ENCODE measurements around the gene LZIC.
A peak's percentile ranks its signal among the peaks of the same experiment; 100 is the strongest.

Gene LZIC

DNA sequence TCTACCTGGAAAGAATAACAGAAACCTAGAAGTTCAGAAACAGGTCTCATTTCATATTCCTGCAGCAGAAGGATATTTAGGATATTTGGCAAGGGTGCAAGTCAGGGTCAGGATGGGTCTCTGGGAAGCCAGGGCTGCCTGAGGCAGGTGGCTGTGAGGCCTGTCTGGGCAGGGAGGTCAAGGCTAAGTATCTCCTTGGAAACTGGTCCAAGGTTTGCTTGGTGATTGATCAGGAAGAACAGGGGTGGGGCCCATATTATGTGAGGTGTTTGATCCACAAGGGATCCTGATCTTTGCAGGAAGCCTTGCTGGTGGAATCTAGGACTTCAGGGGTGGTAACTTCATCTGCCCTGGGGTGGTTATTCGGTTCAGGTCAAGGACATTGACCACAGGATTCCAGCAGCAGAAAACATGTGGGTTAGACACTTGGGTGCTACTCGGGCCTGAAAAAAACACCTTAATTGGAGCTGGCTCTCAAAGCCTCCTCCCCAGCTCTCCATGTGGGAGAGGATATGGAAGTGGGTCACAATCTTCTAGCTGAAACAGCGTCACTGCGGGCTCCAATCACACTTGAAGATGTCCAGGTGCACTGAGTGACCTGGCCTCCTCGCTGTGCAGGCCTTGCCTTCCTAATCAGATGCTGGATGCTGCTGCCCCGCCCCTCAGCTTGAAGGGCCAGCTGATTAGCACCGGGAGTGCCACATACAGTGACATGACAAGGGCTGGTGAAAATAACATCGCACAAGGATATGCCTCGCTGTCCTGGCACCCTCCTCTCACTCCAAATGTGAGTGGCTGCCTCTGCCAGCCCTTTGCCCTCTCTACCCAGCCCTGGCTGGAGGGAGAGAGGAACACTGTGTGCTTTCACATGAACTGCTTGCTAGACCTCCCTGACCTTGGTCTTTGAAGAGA lies 41.8 kb downstream of the LZIC start:
- Mint-ChIP-seq H3K4me3 (no peak overlapping the region), H3K27ac (peak overlapping the region in 1 of 2 donors; percentile 5), H3K4me1 (peaks cover 31% of the 10 kb centered on the region), H3K9me3 (no peaks in the 10 kb centered on the region), H3K27me3 (no peaks in the 10 kb centered on the region)
- no peak for DNase-seq
- no peak for ATAC-seq

GRCh38 chr1:9900142-9901043 lies 42.8 kb downstream of the LZIC start:
- Mint-ChIP-seq H3K27ac (peak overlapping the region in 1 of 2 donors; percentile 5), H3K4me3 (peak overlapping the region; percentile 7), H3K4me1 (peaks cover 30% of the 10 kb centered on the region), H3K9me3 (no peaks in the 10 kb centered on the region), H3K27me3 (no peaks in the 10 kb centered on the region)
- DNase-seq (no peak), ATAC-seq (no peak)

- Mint-ChIP-seq H3K27me3 (no peaks in the 10 kb centered on the region), H3K4me3 (no peak overlapping the region)
- no peak for DNase-seq
Measured at GRCh38 chr1:9894115-9894514, 49.1 kb downstream of the LZIC start.

DNA sequence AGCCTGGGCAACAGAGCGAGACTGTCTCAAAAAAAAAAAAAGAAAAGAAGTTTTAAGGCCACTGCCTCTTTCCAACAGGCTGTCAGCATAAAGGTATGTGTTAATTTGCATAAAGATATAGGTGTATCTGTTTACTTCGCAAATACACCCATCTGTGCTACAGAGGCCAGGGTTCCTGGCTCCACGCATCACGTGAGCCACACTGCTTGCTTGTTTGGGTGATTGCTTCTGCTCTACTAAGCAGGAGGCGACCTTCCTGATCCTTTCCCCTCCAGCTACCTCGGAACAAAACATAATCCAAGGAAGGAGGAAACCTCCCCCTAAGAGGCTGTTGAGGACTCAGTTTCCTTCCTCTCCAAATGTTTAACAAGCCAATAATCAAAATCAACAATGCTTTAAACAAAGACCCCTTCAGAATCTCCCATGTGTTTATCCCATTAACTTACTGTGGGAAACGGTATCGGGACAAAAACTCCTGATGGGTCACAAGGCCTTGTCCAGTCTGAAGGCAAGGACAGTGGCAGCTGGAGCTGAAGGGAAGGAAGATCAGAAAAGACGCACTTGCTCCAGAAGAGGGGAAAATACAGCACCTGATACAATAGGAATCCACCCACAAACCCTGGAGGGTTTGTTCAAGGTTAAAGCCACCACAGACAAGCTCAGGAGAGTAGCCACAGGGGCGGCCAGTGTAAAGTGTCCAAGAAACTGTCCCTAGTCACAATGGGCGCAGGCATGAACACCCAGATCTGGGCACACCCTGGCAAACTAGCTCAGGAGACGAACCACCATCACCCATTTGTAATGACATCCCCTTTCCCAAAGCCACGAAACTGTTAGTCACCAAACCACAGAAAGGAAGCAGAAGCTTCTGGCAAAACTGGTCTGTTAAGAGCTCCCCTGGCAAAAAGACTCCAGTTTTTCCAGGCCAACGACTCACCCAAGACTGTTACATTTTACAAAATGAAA lies 50.3 kb downstream of the LZIC start:
- ATAC-seq (no peak), DNase-seq (no peak)
- Mint-ChIP-seq H3K27me3 (no peaks in the 10 kb centered on the region), H3K27ac (peak overlapping the region in 1 of 2 donors; percentile 76), H3K9me3 (no peaks in the 10 kb centered on the region), H3K4me1 (peaks cover 16% of the 10 kb centered on the region), H3K4me3 (no peak overlapping the region)

More at GRCh38 chr1:9894115-9894514, 49.1 kb downstream of the LZIC start:
- ATAC-seq: no peak
- H3K4me1 Mint-ChIP-seq: peaks cover 16% of the 10 kb centered on the region
- no peak overlapping the region for H3K27ac Mint-ChIP-seq
- H3K9me3 Mint-ChIP-seq: no peaks in the 10 kb centered on the region

GRCh38 chr1:9891207-9891606 lies 52.0 kb downstream of the LZIC start:
- H3K4me1 Mint-ChIP-seq: peaks cover 16% of the 10 kb centered on the region
- H3K4me3 Mint-ChIP-seq: no peak overlapping the region
- DNase-seq (no peak), ATAC-seq (no peak)
- H3K27me3 Mint-ChIP-seq: no peaks in the 10 kb centered on the region
- H3K9me3 Mint-ChIP-seq: no peaks in the 10 kb centered on the region
- H3K27ac Mint-ChIP-seq: no peak overlapping the region

DNA sequence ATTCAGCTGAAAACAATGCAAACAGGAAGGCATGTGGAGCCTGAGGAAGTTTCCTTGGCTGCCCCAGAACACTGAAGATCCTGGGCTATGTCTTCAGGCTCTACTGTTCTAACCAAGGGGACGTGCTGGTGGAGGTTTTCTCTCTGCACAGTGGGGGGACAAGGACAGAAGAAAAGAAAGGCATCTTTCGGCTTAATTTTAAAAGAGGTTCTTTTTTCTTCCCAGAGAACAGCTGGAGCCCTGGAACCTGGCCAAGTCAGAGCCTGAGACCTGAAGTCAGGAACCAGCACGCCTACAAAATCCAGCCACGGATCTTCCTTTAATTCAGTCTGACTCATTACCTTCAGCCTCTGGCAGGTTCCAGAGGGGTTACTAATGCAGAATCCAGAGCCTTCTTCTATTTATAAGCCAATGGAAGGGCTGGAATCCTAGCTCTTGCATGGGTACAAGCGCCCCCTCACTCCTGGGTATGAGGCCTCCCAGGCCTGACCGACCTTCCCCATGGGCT lies 52.9 kb downstream of the LZIC start:
- H3K27me3 Mint-ChIP-seq: no peaks in the 10 kb centered on the region
- H3K27ac Mint-ChIP-seq: peak overlapping the region in 1 of 2 donors; percentile 21
- H3K4me1 Mint-ChIP-seq: peaks cover 16% of the 10 kb centered on the region
- no peaks in the 10 kb centered on the region for H3K9me3 Mint-ChIP-seq
- ATAC-seq (no peak), DNase-seq (no peak)
- no peak overlapping the region for H3K4me3 Mint-ChIP-seq

GRCh38 chr1:9889411-9889810 lies 53.8 kb downstream of the LZIC start:
- Mint-ChIP-seq H3K27me3 (no peaks in the 10 kb centered on the region), H3K4me3 (no peak overlapping the region), H3K4me1 (peaks cover 23% of the 10 kb centered on the region), H3K27ac (peak overlapping the region in 1 of 2 donors; percentile 34), H3K9me3 (no peaks in the 10 kb centered on the region)
- ATAC-seq (no peak), DNase-seq (no peak)

GRCh38 chr1:9888886-9889285 lies 54.3 kb downstream of the LZIC start:
- DNase-seq (no peak), ATAC-seq (no peak)
- Mint-ChIP-seq H3K4me3 (no peak overlapping the region), H3K27me3 (no peaks in the 10 kb centered on the region), H3K4me1 (peaks cover 25% of the 10 kb centered on the region), H3K27ac (no peak overlapping the region), H3K9me3 (no peaks in the 10 kb centered on the region)

DNA sequence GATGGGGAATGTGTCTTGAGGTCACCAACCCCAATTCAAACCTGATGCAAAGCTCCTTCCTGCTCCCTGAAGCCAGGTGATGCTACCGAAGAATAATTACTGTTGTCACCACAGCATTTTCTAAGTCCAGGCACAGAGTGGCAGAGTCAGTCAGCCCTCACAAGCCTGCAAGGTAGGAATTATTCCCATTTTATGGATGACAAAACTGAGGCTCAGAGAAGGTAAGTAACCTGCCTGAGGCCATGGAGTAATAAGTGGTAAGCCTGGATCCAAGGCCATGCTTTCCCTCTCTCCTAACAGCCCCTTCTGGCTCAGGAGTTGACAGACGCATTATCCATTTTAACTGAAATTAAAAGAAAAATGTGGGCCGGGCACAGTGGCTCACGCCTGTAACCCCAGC lies 56.1 kb downstream of the LZIC start:
- Mint-ChIP-seq H3K4me1 (peaks cover 29% of the 10 kb centered on the region), H3K4me3 (no peak overlapping the region), H3K9me3 (no peaks in the 10 kb centered on the region), H3K27me3 (no peaks in the 10 kb centered on the region), H3K27ac (no peak overlapping the region)
- DNase-seq (no peak), ATAC-seq (no peak)

- H3K4me3 Mint-ChIP-seq: no peak overlapping the region
- H3K9me3 Mint-ChIP-seq: no peaks in the 10 kb centered on the region
- DNase-seq (no peak), ATAC-seq (no peak)
- H3K27me3 Mint-ChIP-seq: no peaks in the 10 kb centered on the region
- H3K27ac Mint-ChIP-seq: no peak overlapping the region
- peaks cover 36% of the 10 kb centered on the region for H3K4me1 Mint-ChIP-seq
Measured at GRCh38 chr1:9886092-9886742, 57.0 kb downstream of the LZIC start.

DNA sequence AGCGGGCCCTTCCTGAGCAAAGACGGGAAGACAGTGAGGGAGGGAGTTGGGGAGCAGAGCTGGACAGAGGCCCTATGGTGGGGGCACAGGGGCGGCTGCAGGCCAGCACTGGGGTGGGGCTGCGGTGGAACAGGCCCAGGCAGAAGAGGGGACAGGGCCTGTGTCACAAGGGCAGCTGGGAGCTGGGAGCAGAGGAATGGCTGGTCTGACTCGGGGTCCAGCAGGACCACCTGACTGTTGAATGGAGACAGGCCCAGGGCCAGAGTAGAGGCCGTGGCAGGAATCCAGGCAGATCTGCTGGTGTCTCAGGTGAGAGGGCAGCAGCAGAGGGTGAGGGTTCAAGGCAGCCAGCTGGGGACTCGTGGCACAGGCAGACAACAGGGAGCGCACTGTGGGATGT lies 58.4 kb downstream of the LZIC start:
- DNase-seq: no peak
- no peak for ATAC-seq
- Mint-ChIP-seq H3K27ac (no peak overlapping the region), H3K4me3 (no peak overlapping the region), H3K9me3 (no peaks in the 10 kb centered on the region), H3K4me1 (peaks cover 36% of the 10 kb centered on the region), H3K27me3 (no peaks in the 10 kb centered on the region)

- no peak for DNase-seq
- Mint-ChIP-seq H3K4me1 (peaks cover 36% of the 10 kb centered on the region), H3K27ac (peak overlapping the region in 1 of 2 donors; percentile 74), H3K27me3 (no peaks in the 10 kb centered on the region), H3K9me3 (no peaks in the 10 kb centered on the region), H3K4me3 (no peak overlapping the region)
- no peak for ATAC-seq
Measured at GRCh38 chr1:9883585-9884449, 59.4 kb downstream of the LZIC start.

GRCh38 chr1:9882945-9883303 lies 60.3 kb downstream of the LZIC start:
- H3K27ac Mint-ChIP-seq: no peak overlapping the region
- H3K27me3 Mint-ChIP-seq: no peaks in the 10 kb centered on the region
- ATAC-seq (peak; percentile 24), DNase-seq (no peak)
- H3K4me1 Mint-ChIP-seq: peaks cover 36% of the 10 kb centered on the region
- no peaks in the 10 kb centered on the region for H3K9me3 Mint-ChIP-seq
- no peak overlapping the region for H3K4me3 Mint-ChIP-seq
